SH-SY5Y (cell line): ENCODE data around the gene ALS2CL.

ENCODE experiments used
- GATA2 ChIP-seq: IDR thresholded peaks from 2 replicates; pipeline ENCODE4 v1.6.1; 2011; ENCODE audit warnings: mild to moderate bottlenecking, low read depth, low read length
- GATA3 ChIP-seq: IDR thresholded peaks from 2 replicates; pipeline ENCODE4 v1.6.1; 2011; ENCODE audit warnings: low read depth, mild to moderate bottlenecking, low read length, moderate library complexity

DNA sequence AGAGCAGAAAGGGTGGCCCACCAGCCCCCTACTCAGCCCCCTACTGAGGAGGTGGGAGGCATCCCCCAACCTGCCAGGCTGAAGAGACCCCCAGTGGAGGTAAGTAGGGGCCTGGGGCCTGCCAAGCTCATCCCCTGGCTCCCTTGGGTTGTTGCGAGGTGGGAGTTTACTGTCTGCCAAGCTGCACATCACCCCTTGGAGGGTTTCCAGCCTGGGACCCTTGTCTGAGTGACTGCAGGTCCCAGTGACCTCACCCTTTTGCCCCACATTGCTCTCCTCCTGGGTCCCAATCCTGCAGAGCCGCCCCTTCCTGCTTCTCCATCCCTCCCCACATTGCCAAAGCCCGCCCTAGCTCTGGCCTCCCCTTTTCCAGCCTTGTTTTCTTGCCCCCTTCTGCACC is 1.0 kb upstream of the ALS2CL start:
- TF ChIP-seq GATA2 (no peak), GATA3 (no peak)
